RPMI8226 (cell line): ENCODE results near the gene AMMECR1.
A peak's percentile ranks its signal among the peaks of the same experiment; 100 is the strongest.
"Not testable (repeated sequence)": the region's sequence is repeated elsewhere in the genome, so short reads cannot be mapped to it uniquely, and the experiment has no call there.

Source experiments
- DNase-seq: peaks from one replicate; pipeline ENCODE4 v3.0.0-alpha.2; 2015

Gene AMMECR1

GRCh38 chrX:110162131-110162530 is 155.8 kb downstream of the AMMECR1 start:
- DNase-seq = no peak

- DNase-seq = no peak
These were observed 156.6 kb downstream of the AMMECR1 start for GRCh38 chrX:110161361-110161686.

- no peak for DNase-seq
These were observed 158.0 kb downstream of the AMMECR1 start for GRCh38 chrX:110159865-110160264.

- DNase-seq = peak; percentile 66
These were observed 158.7 kb downstream of the AMMECR1 start for GRCh38 chrX:110159235-110159634.

- DNase-seq = no peak
These were observed 160.4 kb downstream of the AMMECR1 start for GRCh38 chrX:110157444-110157843.

GRCh38 chrX:110156167-110156754 is 161.6 kb downstream of the AMMECR1 start:
- DNase-seq = peak; percentile 36

GRCh38 chrX:110155759-110156158 is 162.1 kb downstream of the AMMECR1 start:
- no peak for DNase-seq

GRCh38 chrX:110154328-110154727 is 163.6 kb downstream of the AMMECR1 start:
- not testable (repeated sequence) for DNase-seq

- DNase-seq = no peak
These were observed 164.0 kb downstream of the AMMECR1 start for GRCh38 chrX:110153896-110154295.

- DNase-seq = no peak
These were observed 164.6 kb downstream of the AMMECR1 start for GRCh38 chrX:110153244-110153643.

GRCh38 chrX:110146521-110146920 is 171.4 kb downstream of the AMMECR1 start:
- peak; percentile 61 for DNase-seq

GRCh38 chrX:110145854-110146253 is 172.0 kb downstream of the AMMECR1 start:
- DNase-seq = peak; percentile 34

- DNase-seq = no peak
These were observed 172.6 kb downstream of the AMMECR1 start for GRCh38 chrX:110145311-110145710.
